ENCODE results near the gene HSPBP1. TPM values are rescaled to one million over a fixed set of nuclear protein-coding genes. Genes with fewer than 3 reads are reported as not detected.

The HSPBP1 gene
- total RNA-seq, 2 donors from 2014 or later = 19.8 to 20.1 TPM

GRCh38 chr19:55259540-55260210 lies 20.2 kb downstream of the HSPBP1 start:
- DNase-seq (ENCODE audit: low spot score) = no peak
- intact Hi-C loops (cut with DNase I) = no loop called here

GRCh38 chr19:55258828-55259539 lies 20.9 kb downstream of the HSPBP1 start, which contains the start of gene PPP6R1:
Gene PPP6R1, minus strand, starts transcription at chr19:55259017. Its CDS starts 11,914 bp downstream, at chr19:55247103.
- peak; percentile 99 for DNase-seq (ENCODE audit: low spot score)
- intact Hi-C loops (cut with DNase I) = no loop called here

- intact Hi-C loops (cut with DNase I) = no loop called here
- no peak for DNase-seq (ENCODE audit: low spot score)
Observed at GRCh38 chr19:55258476-55258827, 21.5 kb downstream of the HSPBP1 start.

GRCh38 chr19:55257461-55258420 lies 22.2 kb downstream of the HSPBP1 start:
- peak; percentile 81 for DNase-seq (ENCODE audit: low spot score)
- intact Hi-C loops (cut with DNase I) = no loop called here

GRCh38 chr19:55256562-55257460 lies 23.1 kb downstream of the HSPBP1 start:
- no peak for DNase-seq (ENCODE audit: low spot score)
- intact Hi-C loops (cut with DNase I) = no loop called here

- no peak for DNase-seq (ENCODE audit: low spot score)
- intact Hi-C loops (cut with DNase I) = no loop called here
Observed at GRCh38 chr19:55255618-55256423, 24.1 kb downstream of the HSPBP1 start.

GRCh38 chr19:55254625-55254977 lies 25.3 kb downstream of the HSPBP1 start:
- intact Hi-C loops (cut with DNase I) = no loop called here
- no peak for DNase-seq (ENCODE audit: low spot score)

- intact Hi-C loops (cut with DNase I) = no loop called here
- no peak for DNase-seq (ENCODE audit: low spot score)
Observed at GRCh38 chr19:55253842-55254624, 25.9 kb downstream of the HSPBP1 start.

GRCh38 chr19:55252760-55253663 lies 26.9 kb downstream of the HSPBP1 start:
- intact Hi-C loops (cut with DNase I) = no loop called here
- no peak for DNase-seq (ENCODE audit: low spot score)

- DNase-seq (ENCODE audit: low spot score) = no peak
Observed at GRCh38 chr19:55251341-55252081, 28.4 kb downstream of the HSPBP1 start.

GRCh38 chr19:55250262-55251036 lies 29.5 kb downstream of the HSPBP1 start:
- intact Hi-C loops (cut with DNase I) = no loop called here
- no peak for DNase-seq (ENCODE audit: low spot score)

More at GRCh38 chr19:55251341-55252081, 28.4 kb downstream of the HSPBP1 start:
- intact Hi-C loops (cut with DNase I) = no loop called here

- no peak for DNase-seq (ENCODE audit: low spot score)
- intact Hi-C loops (cut with DNase I) = no loop called here
Observed at GRCh38 chr19:55249841-55250240, 30.1 kb downstream of the HSPBP1 start.

- no peak for DNase-seq (ENCODE audit: low spot score)
- intact Hi-C loops (cut with DNase I) = no loop called here
Observed at GRCh38 chr19:55248704-55249103, 31.2 kb downstream of the HSPBP1 start.

GRCh38 chr19:55248166-55248675 lies 31.7 kb downstream of the HSPBP1 start:
- no peak for DNase-seq (ENCODE audit: low spot score)

GRCh38 chr19:55247621-55248099 lies 32.2 kb downstream of the HSPBP1 start:
- DNase-seq (ENCODE audit: low spot score) = no peak
- intact Hi-C loops (cut with DNase I) = no loop called here

More at GRCh38 chr19:55248166-55248675, 31.7 kb downstream of the HSPBP1 start:
- intact Hi-C loops (cut with DNase I) = no loop called here

Measured in posterior vena cava (tissue), 2 donors.